H1 (cell line): Measurements from ENCODE around the gene GALK1.

Source experiments
- CTCF ChIP-seq, 3 experiments: IDR thresholded peaks; 1 replicate in 2 of 3; 2 replicates in 1 of 3; pipeline versions ENCODE4 v1.5.1 to v1.6.1; 2011; ENCODE audit warnings: low read length in 3 of 3, mild to moderate bottlenecking in 3 of 3, inconsistent platforms in 2 of 3, low read depth in 1 of 3, moderate library complexity in 1 of 3; ENCODE audit not compliant: insufficient read depth in 1 of 3; ENCODE audit errors: control extremely low read depth in 1 of 3
- EZH2 ChIP-seq: fragments of 200-600 bp; sonication (generic); IDR thresholded peaks from 2 replicates; pipeline ENCODE4 v1.7.1; 2012; ENCODE audit warnings: low read depth, mild to moderate bottlenecking, moderate library complexity, low read length, inconsistent platforms; ENCODE audit not compliant: severe bottlenecking
- POLR2A ChIP-seq, 2 experiments: IDR thresholded peaks; 1 replicate in 1 of 2; 2 replicates in 1 of 2; pipeline ENCODE4 v1.6.1; 2011; ENCODE audit warnings: low read depth in 2 of 2, low read length in 2 of 2, mild to moderate bottlenecking in 2 of 2; ENCODE audit errors: control extremely low read depth in 1 of 2
- ZNF274 ChIP-seq: IDR thresholded peaks from 2 replicates; pipeline ENCODE4 v1.7.0; 2012; ENCODE audit warnings: low read length, borderline replicate concordance; ENCODE audit errors: extremely low read depth

- TF ChIP-seq CTCF (IDR thresholded peaks at IDR 0.05; ENCODE audit: control extremely low read depth in 1 of 3, insufficient read depth in 1 of 3, low read depth in 1 of 3, low read length in 3 of 3) (no peak), EZH2 (no peak), ZNF274 (no peak), POLR2A (IDR thresholded peaks at IDR 0.05; ENCODE audit: control extremely low read depth in 1 of 2, low read depth in 2 of 2, low read length in 2 of 2) (no peak)
Measured at GRCh38 chr17:75791254-75791653, 26.3 kb upstream of the GALK1 start.
